K562 (cell line): ENCODE data around the gene EEF2. TPM values are rescaled to one million over a fixed set of nuclear protein-coding genes. Genes with fewer than 3 reads are reported as not detected.

Source experiments
- ARID4B ChIP-seq: sonication (generic); formaldehyde crosslinking; IDR thresholded peaks from 2 replicates; pipeline ENCODE4 v1.8.0; 2022; ENCODE audit warnings: mild to moderate bottlenecking, missing genetic modification reagents
- ELK3 ChIP-seq: fragments of 450-650 bp; formaldehyde crosslinking; IDR thresholded peaks from 2 replicates; pipeline ENCODE4 v1.4.0; 2020; ENCODE audit warnings: mild to moderate bottlenecking
- FOXA1 ChIP-seq: fragments of 450-650 bp; IDR thresholded peaks from 2 replicates; pipeline ENCODE4 v1.6.1; 2016; ENCODE audit warnings: mild to moderate bottlenecking, borderline replicate concordance
- HNRNPUL1 ChIP-seq: fragments of 200-400 bp; formaldehyde crosslinking; IDR thresholded peaks from 2 replicates; pipeline ENCODE4 v1.6.1; 2017; ENCODE audit warnings: low read length
- PML ChIP-seq: IDR thresholded peaks from 2 replicates; pipeline ENCODE4 v1.6.1; 2012; ENCODE audit warnings: low read length, inconsistent platforms
- PTRF ChIP-seq: fragments of 450-650 bp; IDR thresholded peaks from 2 replicates; pipeline ENCODE4 v1.6.1; 2016; ENCODE audit warnings: mild to moderate bottlenecking, missing genetic modification characterization, missing compliant biosample characterization
- RCOR1 ChIP-seq, 2 experiments: IDR thresholded peaks; 2 replicates each; pipeline ENCODE4 v1.6.1; 2012; ENCODE audit warnings: low read depth in 2 of 2, low read length in 2 of 2, borderline replicate concordance in 1 of 2, improper control_type of control experiment in 1 of 2
- SP1 ChIP-seq: sonication (generic); formaldehyde crosslinking; IDR thresholded peaks from 2 replicates; pipeline ENCODE4 v1.8.1; 2022; ENCODE audit warnings: mild to moderate bottlenecking, missing genetic modification reagents
- SRSF3 ChIP-seq: fragments of 200-400 bp; formaldehyde crosslinking; IDR thresholded peaks from 2 replicates; pipeline ENCODE4 v1.6.1; 2016; ENCODE audit warnings: mild to moderate bottlenecking, low read length, moderate library complexity; ENCODE audit not compliant: insufficient read depth
- TAF1 ChIP-seq: IDR thresholded peaks from 2 replicates; pipeline ENCODE4 v1.6.1; 2011; ENCODE audit warnings: mild to moderate bottlenecking, low read length, moderate library complexity; ENCODE audit not compliant: insufficient read depth, control insufficient read depth, severe bottlenecking; ENCODE audit errors: extremely low read depth
- ZBTB40 ChIP-seq, 2 experiments: fragments of 450-650 bp in 1 of 2; sonication (generic) in 1 of 2; formaldehyde crosslinking in 1 of 2; IDR thresholded peaks; 2 replicates each; pipeline versions ENCODE4 v1.7.1 to v1.9.0; 2016 to 2022; ENCODE audit warnings: inconsistent platforms in 1 of 2, mild to moderate bottlenecking in 1 of 2, missing genetic modification reagents in 1 of 2
- polyA plus RNA-seq, 8 experiments: library from polyadenylated mRNA; depleted of rRNA in 4 of 8; stranded (reverse) in 5 of 8; unstranded in 3 of 8; fragments of >200 nt; fragmentation: Nextera tagmentation in 2 of 8; fragmentation: Illumina TruSeq in 1 of 8; extraction: Ambion mirVana in 2 of 8; extraction: Trizol in 1 of 8; gene quantifications; 2 replicates each; pipeline versions ENCODE4 v1.2.1 to v1.2.3, GENCODE V29; 2011 to 2014; ENCODE audit warnings: inconsistent platforms in 1 of 8, missing spikeins in 1 of 8
- total RNA-seq, 7 experiments: library from RNA; depleted of rRNA in 6 of 7; stranded (reverse); fragments of >200 nt in 6 of 7; fragmentation: Illumina TruSeq in 2 of 7; extraction: Trizol in 2 of 7; gene quantifications; 2 replicates each; pipeline versions ENCODE4 v1.2.1 to v1.2.3, GENCODE V29; 2011 to 2021; ENCODE audit warnings: low replicate concordance in 1 of 7

Gene EEF2
- total and polyA plus RNA-seq, 9 of the 15 experiments (the other 6 are each of a cell fraction or from before 2014, with no cell fraction given) = 372 to 3,003 (median 1,453) TPM

- no peak for TF ChIP-seq ELK3
- peak in 1 of 2 experiments; percentile 68; a peak in 1 of 4 replicates for TF ChIP-seq RCOR1 (IDR thresholded peaks at IDR 0.05; ENCODE audit: borderline replicate concordance in 1 of 2, low read depth in 2 of 2, low read length in 2 of 2)
- TF ChIP-seq TAF1 = peak; percentile 53
- no peak for TF ChIP-seq ARID4B (CRISPR knock-in tag)
- TF ChIP-seq FOXA1 = no peak
- peak; percentile 70; the same call in 1 of the 2 replicates for TF ChIP-seq SP1 (CRISPR knock-in tag)
- TF ChIP-seq ZBTB40 (IDR thresholded peaks at IDR 0.05) = peak; percentile 95
- no peak for TF ChIP-seq ZBTB40 (CRISPR knock-in tag; IDR thresholded peaks at IDR 0.05)
- no peak for TF ChIP-seq PTRF (tag)
- TF ChIP-seq HNRNPUL1 = no peak
- TF ChIP-seq PML = no peak
- no peak for TF ChIP-seq SRSF3
These were observed 14.3 kb downstream of the EEF2 start, which contains the start of gene DAPK3 (continued) for GRCh38 chr19:3970808-3971598.
